K562 (cell line): Measurements from ENCODE around the gene CORO1A. TPM values are rescaled to one million over a fixed set of nuclear protein-coding genes. Genes with fewer than 3 reads are reported as not detected.
A peak's percentile ranks its signal among the peaks of the same experiment; 100 is the strongest.

Source experiments
- BRD9 ChIP-seq: fragments of 450-650 bp; IDR thresholded peaks from 2 replicates; pipeline ENCODE4 v1.6.1; 2018; ENCODE audit warnings: low read depth; ENCODE audit not compliant: partially characterized antibody
- CBX2 ChIP-seq: fragments of 200-600 bp; sonication (generic); IDR thresholded peaks from one replicate; pipeline ENCODE4 v1.6.1; 2012; ENCODE audit warnings: mild to moderate bottlenecking, low read length, inconsistent platforms; ENCODE audit not compliant: insufficient read depth, poor library complexity, severe bottlenecking
- CBX5 ChIP-seq: IDR thresholded peaks from 2 replicates; pipeline ENCODE4 v1.6.1; 2014; ENCODE audit warnings: low read depth, borderline replicate concordance
- CCAR2 ChIP-seq: fragments of 200-400 bp; formaldehyde crosslinking; IDR thresholded peaks from 2 replicates; pipeline ENCODE4 v1.6.1; 2017; ENCODE audit warnings: mild to moderate bottlenecking, low read depth, low read length
- ESRRB ChIP-seq: fragments of 250-450 bp; sonication (Bioruptor Pico); IDR thresholded peaks from 2 replicates; pipeline ENCODE4 v1.5.0; 2020; ENCODE audit warnings: mild to moderate bottlenecking, moderate library complexity, borderline replicate concordance
- ETV1 ChIP-seq: fragments of 450-650 bp; conservative IDR thresholded peaks from 2 replicates; pipeline ENCODE4 v1.6.1; 2016; ENCODE audit warnings: missing genetic modification characterization, control low read depth, low read depth, missing compliant biosample characterization
- NFXL1 ChIP-seq: fragments of 450-650 bp; formaldehyde crosslinking; IDR thresholded peaks from 2 replicates; pipeline ENCODE4 v1.4.0; 2021; ENCODE audit warnings: mild to moderate bottlenecking
- NR1H2 ChIP-seq: sonication (generic); formaldehyde crosslinking; IDR thresholded peaks from 2 replicates; pipeline ENCODE4 v1.4.0; 2020; ENCODE audit warnings: mild to moderate bottlenecking, missing genetic modification reagents
- NR3C1 ChIP-seq: sonication (generic); formaldehyde crosslinking; IDR thresholded peaks from 2 replicates; pipeline ENCODE4 v1.8.1; 2022; ENCODE audit warnings: missing genetic modification reagents
- PML ChIP-seq: IDR thresholded peaks from 2 replicates; pipeline ENCODE4 v1.6.1; 2012; ENCODE audit warnings: low read length, inconsistent platforms
- RUNX1 ChIP-seq: sonication (generic); IDR thresholded peaks from 2 replicates; pipeline ENCODE4 v1.6.1; 2016; ENCODE audit warnings: antibody characterized with exemption, low read depth
- SMARCA5 ChIP-seq: fragments of 450-650 bp; IDR thresholded peaks from 2 replicates; pipeline ENCODE4 v1.6.1; 2016
- SMARCE1 ChIP-seq: fragments of 450-650 bp; IDR thresholded peaks from 2 replicates; pipeline ENCODE4 v1.7.1; 2016; ENCODE audit warnings: mild to moderate bottlenecking
- SREBF2 ChIP-seq: sonication (generic); formaldehyde crosslinking; IDR thresholded peaks from 2 replicates; pipeline ENCODE4 v1.4.0; 2020; ENCODE audit warnings: mild to moderate bottlenecking, missing genetic modification reagents
- TAF9B ChIP-seq: fragments of 450-650 bp; IDR thresholded peaks from 2 replicates; pipeline ENCODE4 v1.6.1; 2018; ENCODE audit warnings: mild to moderate bottlenecking; ENCODE audit not compliant: partially characterized antibody
- ZNF347 ChIP-seq: fragments of 450-650 bp; formaldehyde crosslinking; IDR thresholded peaks from 2 replicates; pipeline ENCODE4 v1.4.0; 2020; ENCODE audit warnings: low read depth, mild to moderate bottlenecking, moderate library complexity
- ZNF764 ChIP-seq: fragments of 250-450 bp; sonication (Bioruptor Pico); IDR thresholded peaks from 2 replicates; pipeline ENCODE4 v1.4.0; 2020; ENCODE audit warnings: low read depth, mild to moderate bottlenecking, moderate library complexity
- polyA plus RNA-seq, 8 experiments: library from polyadenylated mRNA; depleted of rRNA in 4 of 8; stranded (reverse) in 5 of 8; unstranded in 3 of 8; fragments of >200 nt; fragmentation: Nextera tagmentation in 2 of 8; fragmentation: Illumina TruSeq in 1 of 8; extraction: Ambion mirVana in 2 of 8; extraction: Trizol in 1 of 8; gene quantifications; 2 replicates each; pipeline versions ENCODE4 v1.2.1 to v1.2.3, GENCODE V29; 2011 to 2014; ENCODE audit warnings: inconsistent platforms in 1 of 8, missing spikeins in 1 of 8
- total RNA-seq, 7 experiments: library from RNA; depleted of rRNA in 6 of 7; stranded (reverse); fragments of >200 nt in 6 of 7; fragmentation: Illumina TruSeq in 2 of 7; extraction: Trizol in 2 of 7; gene quantifications; 2 replicates each; pipeline versions ENCODE4 v1.2.1 to v1.2.3, GENCODE V29; 2011 to 2021; ENCODE audit warnings: low replicate concordance in 1 of 7
- TF ChIP-seq, protein P1 (sequence below): fragments of 450-650 bp; IDR thresholded peaks from 2 replicates; pipeline ENCODE4 v1.7.1; 2018; ENCODE audit warnings: mild to moderate bottlenecking, low read depth; ENCODE audit not compliant: partially characterized antibody
- TF ChIP-seq, protein P2 (sequence below): fragments of 250-450 bp; sonication (Bioruptor Pico); IDR thresholded peaks from 2 replicates; pipeline ENCODE4 v1.5.0; 2020; ENCODE audit warnings: mild to moderate bottlenecking, borderline replicate concordance
- TF ChIP-seq, protein P3 (sequence below), 2 experiments: fragments of 200-800 bp in 1 of 2; sonication (Bioruptor generic) in 1 of 2; sonication (generic) in 1 of 2; formaldehyde crosslinking in 1 of 2; IDR thresholded peaks in 1 of 2; conservative IDR thresholded peaks in 1 of 2; 2 replicates each; pipeline versions ENCODE4 v1.5.0 to v1.6.1; 2016 to 2020; ENCODE audit warnings: missing compliant biosample characterization in 1 of 2, missing genetic modification characterization in 1 of 2, missing genetic modification reagents in 1 of 2
- TF ChIP-seq, protein P4 (sequence below): fragments of 250-450 bp; sonication (Bioruptor Pico); IDR thresholded peaks from 2 replicates; pipeline ENCODE4 v1.5.0; 2021

Gene CORO1A
- total and polyA plus RNA-seq, 9 of the 15 experiments (the other 6 are each of a cell fraction or from before 2014, with no cell fraction given): 0.22 to 23.8 (median 7.6) TPM

DNA sequence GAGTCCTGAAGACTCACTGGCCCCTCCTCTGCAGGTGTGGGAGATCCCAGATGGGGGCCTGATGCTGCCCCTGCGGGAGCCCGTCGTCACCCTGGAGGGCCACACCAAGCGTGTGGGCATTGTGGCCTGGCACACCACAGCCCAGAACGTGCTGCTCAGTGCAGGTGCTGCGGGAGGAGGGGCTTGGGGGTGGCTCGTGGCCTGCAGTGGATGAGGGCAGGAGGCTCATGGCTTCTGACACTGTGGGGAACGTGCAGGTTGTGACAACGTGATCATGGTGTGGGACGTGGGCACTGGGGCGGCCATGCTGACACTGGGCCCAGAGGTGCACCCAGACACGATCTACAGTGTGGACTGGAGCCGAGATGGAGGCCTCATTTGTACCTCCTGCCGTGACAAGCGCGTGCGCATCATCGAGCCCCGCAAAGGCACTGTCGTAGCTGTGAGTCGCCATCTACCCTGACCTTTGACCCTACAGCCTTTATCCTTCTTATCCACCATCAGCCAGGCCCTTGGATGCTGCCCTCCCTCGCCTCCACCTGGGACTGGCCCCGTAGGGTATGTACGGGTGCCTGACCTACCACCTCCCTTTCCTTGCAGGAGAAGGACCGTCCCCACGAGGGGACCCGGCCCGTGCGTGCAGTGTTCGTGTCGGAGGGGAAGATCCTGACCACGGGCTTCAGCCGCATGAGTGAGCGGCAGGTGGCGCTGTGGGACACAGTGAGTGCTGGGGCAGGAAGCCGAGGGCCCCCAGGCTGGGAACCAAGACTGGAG, 3.6 kb downstream of the CORO1A start (continued):
- TF ChIP-seq, protein P1, sequence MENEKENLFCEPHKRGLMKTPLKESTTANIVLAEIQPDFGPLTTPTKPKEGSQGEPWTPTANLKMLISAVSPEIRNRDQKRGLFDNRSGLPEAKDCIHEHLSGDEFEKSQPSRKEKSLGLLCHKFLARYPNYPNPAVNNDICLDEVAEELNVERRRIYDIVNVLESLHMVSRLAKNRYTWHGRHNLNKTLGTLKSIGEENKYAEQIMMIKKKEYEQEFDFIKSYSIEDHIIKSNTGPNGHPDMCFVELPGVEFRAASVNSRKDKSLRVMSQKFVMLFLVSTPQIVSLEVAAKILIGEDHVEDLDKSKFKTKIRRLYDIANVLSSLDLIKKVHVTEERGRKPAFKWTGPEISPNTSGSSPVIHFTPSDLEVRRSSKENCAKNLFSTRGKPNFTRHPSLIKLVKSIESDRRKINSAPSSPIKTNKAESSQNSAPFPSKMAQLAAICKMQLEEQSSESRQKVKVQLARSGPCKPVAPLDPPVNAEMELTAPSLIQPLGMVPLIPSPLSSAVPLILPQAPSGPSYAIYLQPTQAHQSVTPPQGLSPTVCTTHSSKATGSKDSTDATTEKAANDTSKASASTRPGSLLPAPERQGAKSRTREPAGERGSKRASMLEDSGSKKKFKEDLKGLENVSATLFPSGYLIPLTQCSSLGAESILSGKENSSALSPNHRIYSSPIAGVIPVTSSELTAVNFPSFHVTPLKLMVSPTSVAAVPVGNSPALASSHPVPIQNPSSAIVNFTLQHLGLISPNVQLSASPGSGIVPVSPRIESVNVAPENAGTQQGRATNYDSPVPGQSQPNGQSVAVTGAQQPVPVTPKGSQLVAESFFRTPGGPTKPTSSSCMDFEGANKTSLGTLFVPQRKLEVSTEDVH: no peak
- TF ChIP-seq RUNX1: no peak
- TF ChIP-seq ZNF764 (CRISPR knock-in tag): no peak
- no peak for TF ChIP-seq SMARCA5
- no peak for TF ChIP-seq NR3C1 (CRISPR knock-in tag)
- no peak for TF ChIP-seq CCAR2
- TF ChIP-seq ZNF347 (CRISPR knock-in tag): no peak
- TF ChIP-seq, protein P2, sequence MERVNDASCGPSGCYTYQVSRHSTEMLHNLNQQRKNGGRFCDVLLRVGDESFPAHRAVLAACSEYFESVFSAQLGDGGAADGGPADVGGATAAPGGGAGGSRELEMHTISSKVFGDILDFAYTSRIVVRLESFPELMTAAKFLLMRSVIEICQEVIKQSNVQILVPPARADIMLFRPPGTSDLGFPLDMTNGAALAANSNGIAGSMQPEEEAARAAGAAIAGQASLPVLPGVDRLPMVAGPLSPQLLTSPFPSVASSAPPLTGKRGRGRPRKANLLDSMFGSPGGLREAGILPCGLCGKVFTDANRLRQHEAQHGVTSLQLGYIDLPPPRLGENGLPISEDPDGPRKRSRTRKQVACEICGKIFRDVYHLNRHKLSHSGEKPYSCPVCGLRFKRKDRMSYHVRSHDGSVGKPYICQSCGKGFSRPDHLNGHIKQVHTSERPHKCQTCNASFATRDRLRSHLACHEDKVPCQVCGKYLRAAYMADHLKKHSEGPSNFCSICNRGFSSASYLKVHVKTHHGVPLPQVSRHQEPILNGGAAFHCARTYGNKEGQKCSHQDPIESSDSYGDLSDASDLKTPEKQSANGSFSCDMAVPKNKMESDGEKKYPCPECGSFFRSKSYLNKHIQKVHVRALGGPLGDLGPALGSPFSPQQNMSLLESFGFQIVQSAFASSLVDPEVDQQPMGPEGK (CRISPR knock-in tag): no peak
- no peak for TF ChIP-seq BRD9
- TF ChIP-seq ETV1 (tag): peak; percentile 60
- TF ChIP-seq, protein P3, sequence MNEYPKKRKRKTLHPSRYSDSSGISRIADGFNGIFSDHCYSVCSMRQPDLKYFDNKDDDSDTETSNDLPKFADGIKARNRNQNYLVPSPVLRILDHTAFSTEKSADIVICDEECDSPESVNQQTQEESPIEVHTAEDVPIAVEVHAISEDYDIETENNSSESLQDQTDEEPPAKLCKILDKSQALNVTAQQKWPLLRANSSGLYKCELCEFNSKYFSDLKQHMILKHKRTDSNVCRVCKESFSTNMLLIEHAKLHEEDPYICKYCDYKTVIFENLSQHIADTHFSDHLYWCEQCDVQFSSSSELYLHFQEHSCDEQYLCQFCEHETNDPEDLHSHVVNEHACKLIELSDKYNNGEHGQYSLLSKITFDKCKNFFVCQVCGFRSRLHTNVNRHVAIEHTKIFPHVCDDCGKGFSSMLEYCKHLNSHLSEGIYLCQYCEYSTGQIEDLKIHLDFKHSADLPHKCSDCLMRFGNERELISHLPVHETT (CRISPR knock-in tag; conservative IDR thresholded peaks at IDR 0.05 in 1 of 2, IDR thresholded peaks at IDR 0.05 in 1 of 2): peak in 1 of 2 experiments; percentile 43; a peak in 1 of 4 replicates
- TF ChIP-seq, protein P4, sequence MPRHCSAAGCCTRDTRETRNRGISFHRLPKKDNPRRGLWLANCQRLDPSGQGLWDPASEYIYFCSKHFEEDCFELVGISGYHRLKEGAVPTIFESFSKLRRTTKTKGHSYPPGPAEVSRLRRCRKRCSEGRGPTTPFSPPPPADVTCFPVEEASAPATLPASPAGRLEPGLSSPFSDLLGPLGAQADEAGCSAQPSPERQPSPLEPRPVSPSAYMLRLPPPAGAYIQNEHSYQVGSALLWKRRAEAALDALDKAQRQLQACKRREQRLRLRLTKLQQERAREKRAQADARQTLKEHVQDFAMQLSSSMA (CRISPR knock-in tag): no peak
- TF ChIP-seq TAF9B: no peak
- no peak for TF ChIP-seq PML
- TF ChIP-seq SMARCE1: peak; percentile 53; the same call in 1 of the 2 replicates
- no peak for TF ChIP-seq NFXL1 (CRISPR knock-in tag)
- TF ChIP-seq SREBF2 (CRISPR knock-in tag): no peak
- no peak for TF ChIP-seq CBX2
- TF ChIP-seq NR1H2 (CRISPR knock-in tag): no peak
- TF ChIP-seq CBX5: no peak
- TF ChIP-seq ESRRB (CRISPR knock-in tag): no peak
